ENCODE results near the gene RFX8. TPM values are rescaled to one million over a fixed set of nuclear protein-coding genes. Genes with fewer than 3 reads are reported as not detected.
A peak's percentile ranks its signal among the peaks of the same experiment; 100 is the strongest.
"Not testable (repeated sequence)": the region's sequence is repeated elsewhere in the genome, so short reads cannot be mapped to it uniquely, and the experiment has no call there.

Gene RFX8
- total RNA-seq: not detected

DNA sequence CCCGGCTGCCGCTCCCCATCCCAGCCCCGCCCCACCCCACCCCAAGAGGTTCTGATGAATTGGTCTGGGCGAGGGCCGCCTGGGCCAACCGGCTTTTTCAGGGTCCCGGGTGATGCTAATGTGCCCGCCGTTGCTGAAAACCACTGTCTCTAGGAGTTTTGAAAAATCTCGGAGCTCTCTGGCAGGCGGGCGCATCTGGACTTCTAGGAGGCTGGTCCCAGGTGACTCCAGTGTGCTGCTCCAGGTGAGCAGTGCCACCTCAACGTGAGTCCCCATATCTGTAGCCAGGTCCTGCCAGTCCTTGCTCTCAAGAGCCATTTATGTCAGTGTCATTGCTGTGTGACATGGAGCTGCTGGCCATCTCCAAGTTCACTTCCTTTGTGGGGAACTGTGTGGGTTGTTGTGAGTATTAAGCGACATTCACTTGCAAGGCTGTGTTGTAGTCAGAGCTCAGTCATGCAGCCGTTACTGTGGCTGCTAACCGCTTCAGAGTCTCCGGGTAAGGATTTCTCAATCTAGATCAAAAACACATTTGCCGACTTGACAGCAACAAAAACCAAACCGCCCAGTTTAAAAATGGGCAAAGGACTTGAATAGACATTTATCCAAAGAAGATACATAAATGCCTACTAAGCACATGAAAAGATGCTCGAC lies at the start of gene RFX8:
Gene RFX8, minus strand, starts transcription at position 382 of the 654 bp plus-strand sequence. CDS start 8,264 bp downstream, outside the sequence.
- ATAC-seq: peak; percentile 43

DNA sequence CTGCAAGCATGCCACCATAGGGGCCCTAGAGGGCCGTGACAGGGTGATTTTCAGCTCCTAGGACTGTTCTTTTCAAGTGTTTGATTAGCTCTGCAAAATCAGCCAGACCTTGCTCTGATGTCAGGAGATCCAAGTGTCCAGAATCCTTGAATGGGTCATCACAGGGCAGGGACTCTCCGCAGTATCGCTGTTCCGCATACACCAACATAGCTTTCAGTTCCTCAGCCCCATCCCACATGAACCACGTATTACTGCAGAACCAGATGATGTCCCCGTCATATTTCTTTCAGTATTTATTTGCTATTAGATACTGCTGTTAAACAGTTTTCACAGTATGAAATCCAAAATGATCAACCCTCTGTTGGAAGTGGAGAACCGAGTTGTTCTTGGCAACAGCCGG lies 46.6 kb upstream of the RFX8 start:
- ATAC-seq: no peak

DNA sequence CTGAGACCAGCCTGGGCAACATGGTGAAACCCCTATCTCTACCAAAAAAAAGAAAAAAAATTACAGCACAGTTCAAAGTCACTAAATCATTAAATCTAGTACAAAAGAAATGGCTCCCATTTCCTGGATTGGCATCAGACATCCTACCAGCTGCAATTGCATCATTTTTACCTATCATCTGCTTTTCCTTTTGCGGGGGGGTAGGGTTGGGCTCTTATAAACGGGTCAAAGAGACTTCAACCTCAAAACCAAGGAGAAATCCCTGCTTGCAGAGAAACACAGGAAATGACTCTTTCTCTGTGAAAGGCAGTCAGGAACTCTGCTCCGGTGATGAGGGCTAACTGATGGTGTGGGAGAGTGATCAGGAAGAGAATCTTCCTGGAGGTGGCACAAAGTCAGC lies 45.3 kb upstream of the RFX8 start:
- ATAC-seq: no peak

DNA sequence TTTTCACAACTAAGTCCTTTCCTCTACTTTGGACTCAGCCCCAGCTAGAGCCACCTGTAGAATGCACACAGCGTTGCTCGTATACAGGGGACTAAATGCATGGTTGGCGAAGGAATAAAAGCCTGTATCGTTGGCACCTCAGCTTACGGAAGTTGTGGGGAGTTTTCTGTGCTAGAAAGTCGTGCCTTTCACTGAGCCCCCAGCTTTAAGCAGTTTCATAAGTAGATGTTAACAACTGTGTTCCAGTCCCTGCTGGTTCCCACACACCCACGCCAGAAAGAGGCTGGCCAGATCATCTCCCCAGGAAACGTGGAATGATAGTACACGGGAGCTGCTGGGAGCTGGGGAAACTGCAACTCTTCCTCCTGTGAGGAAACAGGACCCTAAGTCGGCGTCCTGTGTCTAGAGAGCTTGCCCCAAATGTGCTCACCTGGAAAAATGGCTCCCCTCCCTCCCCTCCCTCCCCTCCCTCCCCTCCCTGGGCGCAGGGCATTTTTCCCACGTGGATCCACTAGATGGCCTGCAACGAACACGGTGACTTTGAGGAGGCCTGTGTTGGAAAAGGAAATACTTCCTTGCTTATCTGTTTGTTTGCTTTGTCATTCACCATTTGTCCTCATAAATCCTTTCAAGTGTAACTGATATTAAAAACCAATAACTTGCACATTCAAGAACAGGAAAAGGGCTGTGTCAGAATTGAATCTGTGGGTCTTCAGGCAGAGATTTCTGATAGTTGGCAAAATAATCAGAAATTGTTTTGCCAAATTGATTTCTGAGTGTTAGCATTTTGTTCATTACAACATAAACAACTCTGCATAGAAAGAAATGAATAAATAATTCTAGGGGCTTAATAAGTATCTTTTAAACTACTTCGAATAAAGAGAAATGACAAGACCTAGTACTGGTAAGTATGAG lies 43.9 kb upstream of the RFX8 start:
- ATAC-seq: peak; percentile 42

DNA sequence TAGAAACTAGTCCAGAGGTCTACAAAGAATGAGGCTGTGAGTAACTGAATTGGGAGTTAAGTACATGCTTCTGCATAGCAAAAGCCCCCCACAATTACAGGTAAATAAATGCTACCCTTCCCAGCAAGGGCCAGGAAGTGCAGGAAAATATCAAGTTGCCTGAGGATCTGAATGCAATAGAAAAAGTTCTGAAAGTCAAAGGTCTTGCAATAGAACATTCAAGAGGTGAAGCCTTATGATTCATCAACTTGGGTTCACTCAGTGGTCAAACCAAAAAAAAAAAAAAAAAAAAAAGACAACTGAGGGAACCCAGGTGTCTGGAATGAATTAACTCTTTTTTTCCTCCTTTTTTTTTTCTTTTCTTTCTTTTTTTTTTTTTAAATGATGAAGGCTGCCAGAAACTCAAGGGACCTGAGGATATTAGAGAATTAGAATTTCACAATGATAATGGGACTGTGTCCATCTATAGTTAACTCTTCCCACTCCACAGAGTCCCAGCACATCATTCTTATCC lies 42.9 kb upstream of the RFX8 start:
- peak; percentile 50 for ATAC-seq

DNA sequence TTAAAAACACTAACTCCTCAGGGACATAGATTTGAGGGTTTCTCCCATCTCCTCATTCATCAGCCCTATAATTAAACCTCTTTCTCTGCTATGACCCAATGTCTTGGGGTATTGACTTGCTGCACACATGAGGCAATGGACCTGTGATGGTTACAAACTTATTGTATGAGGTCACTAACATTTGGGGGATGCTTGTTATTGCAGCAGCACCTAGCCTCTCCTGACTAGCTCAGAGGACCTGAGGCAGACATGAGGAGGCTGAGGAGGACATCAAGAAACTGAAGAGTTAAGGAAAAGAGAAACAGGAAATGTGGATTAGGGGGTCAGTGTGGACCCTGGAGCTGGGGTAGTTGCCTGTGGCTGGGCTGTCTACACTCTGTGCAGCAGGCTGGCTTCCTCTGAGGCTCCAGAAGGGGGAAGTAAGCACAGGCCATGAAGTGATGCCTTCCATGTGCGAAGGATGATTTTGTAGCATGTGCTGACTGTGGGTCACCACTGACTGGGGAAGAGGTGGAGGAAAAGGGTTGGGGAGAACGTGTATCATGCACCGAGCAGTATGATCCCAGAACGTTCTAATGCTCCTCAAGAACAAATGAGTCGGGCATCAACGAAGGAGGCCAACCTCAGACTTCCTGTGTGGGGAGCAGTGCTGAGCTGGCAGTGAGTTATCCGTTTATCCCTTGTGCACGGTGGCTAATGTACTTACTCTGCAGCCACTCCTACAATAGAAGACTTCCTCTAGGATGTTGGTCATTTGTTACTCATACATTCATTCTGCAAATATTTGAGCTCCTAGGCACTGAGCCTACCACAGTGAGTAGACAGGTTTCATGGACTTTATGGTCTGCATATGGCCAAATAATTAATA lies 42.1 kb upstream of the RFX8 start:
- ATAC-seq: peak; percentile 96

DNA sequence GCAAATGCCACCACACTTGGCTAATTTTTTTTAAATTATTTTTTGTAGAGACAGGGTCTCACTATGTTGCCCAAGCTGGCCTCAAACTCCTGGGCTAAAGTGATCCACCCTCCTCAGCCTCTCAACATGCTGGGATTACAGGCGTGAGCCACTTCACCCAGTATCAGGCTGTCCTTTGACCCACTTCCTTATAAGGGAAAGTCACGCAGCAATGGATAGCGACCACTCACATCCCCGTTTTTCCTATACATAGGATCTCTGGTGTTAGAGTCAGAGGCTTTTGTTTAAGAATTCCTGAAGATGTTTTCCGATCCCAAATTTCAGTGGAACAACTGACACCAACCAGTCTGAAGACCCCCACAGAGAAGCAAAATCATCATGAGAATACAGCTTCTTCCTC lies 41.4 kb upstream of the RFX8 start:
- ATAC-seq: no peak

DNA sequence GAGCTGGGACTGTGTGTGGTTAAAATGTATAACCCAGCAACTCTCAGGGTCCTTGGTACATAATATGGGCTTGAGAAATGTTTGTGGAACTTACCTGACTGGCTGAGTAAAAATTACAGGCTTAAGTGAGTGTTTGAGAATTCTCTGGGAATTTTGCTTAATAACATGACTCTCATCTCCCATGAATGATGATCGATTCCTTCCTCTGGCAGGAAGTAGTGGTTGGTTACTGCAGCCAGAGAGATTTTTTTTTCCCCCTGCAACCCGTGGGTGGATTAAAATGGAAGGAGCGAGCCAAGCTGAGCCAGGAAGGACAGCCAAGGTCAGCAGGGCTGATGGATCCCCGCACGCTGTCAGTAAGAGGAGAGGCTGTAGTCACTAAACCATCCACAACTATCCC lies 40.6 kb upstream of the RFX8 start:
- no peak for ATAC-seq

DNA sequence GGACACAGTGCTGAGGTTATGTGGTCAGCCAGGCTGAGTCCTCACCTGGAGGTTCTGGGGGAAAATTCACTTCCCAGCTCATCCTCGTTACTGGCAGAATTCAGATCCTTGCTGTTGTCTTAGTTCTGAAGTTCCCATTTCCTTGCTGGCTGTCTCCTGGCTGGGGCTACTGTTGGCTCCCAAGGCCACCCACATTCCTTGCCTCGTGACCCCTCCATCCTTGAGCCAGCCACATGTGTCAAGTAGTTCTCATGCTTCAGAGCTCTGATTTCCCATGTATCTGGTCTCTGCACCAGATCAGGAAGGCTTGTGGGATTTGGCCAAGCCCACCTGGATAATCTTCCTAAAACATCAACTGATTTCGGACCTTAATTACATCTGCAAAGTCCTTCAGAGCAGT lies 38.1 kb upstream of the RFX8 start:
- ATAC-seq: no peak

DNA sequence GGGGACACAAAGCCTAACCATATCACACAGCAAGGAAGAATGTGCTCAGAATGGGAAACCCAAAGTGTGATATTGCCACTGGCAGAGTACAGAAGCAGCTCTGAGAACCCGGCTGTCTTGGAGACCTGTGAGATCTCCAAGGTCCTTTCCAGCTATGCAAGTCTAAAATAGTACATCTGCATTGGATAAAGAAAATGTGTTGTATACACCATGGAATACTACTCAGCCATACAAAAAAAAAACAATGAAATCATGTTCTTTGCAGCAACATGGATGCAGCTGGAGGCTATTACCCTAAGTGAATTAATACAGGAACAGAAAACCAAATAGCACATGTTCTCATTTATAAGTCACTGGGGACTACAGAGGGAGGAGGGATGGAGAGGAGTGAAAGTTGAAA lies 36.5 kb upstream of the RFX8 start:
- ATAC-seq: no peak

DNA sequence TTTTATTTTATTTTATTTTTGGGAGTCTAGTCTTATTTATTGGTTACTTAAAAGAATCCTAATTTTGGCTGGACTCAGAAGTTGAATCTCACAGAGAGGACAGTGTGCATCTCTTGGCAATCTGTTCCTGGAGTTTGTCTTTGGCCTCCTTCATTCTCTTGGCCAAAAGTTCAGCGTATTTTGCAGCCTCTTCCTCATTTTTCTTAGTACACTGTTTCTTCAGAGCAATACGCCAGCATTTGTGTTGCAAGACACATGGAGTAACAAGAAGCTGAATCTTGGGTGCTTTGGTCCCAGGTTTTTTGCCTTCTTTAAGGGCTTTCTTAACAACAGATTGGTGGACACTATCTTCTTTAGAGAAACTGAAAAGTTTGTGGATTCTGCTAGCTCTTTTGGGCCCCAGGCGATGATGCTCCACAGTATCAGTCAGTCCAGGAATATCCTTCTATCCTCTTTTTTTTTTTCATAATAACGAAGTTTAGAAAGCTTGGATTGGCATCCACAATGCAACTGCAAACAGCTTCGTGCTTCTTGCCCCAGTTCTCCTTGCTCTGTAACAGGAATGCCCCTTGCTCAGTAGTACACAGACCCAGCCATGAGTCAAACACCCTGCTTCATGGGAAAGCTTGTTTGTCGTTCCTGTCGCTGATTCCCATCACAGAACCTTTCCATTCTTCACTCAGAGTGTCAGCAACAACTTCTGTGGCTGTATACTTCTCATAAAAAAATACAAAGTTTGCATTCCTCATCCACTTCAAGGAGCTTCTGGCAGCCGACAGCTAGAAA lies 34.8 kb upstream of the RFX8 start:
- ATAC-seq: no peak

DNA sequence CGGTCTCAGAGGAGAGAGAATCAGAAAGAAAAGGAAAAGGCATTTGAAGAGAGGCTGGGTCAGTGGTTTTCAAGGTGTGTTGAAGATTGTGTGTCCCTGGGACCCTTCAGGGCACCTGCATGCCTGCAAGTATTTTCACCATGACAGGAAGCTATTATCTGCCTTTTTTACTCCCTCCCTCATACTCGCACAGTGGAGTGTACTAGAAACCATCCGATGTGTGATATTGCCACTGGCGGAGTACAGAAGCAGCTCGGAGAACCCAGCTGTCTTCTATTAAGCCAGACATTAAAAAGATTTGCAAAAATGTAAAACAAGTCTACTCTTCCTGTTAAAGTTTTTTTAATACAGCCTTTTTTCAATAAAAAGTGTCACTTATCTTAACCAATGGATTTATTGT lies 33.7 kb upstream of the RFX8 start:
- ATAC-seq: no peak

DNA sequence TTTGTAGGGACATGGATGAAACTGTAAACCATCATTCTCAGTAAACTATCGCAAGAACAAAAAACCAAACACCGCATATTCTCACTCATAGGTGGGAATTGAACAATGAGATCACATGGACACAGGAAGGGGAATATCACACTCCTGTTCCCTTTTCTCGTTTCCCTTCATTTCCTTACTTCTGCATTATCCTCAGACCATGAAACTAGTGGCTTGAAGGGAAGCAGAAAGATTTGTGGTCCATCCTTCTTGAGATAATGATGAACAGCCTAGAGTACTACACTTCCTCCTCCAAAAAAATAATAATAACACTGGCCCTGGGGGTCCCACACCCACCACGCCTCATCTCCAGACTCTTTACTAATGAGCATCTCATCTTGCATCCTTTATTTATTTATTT lies 30.4 kb upstream of the RFX8 start:
- not testable (repeated sequence) for ATAC-seq

DNA sequence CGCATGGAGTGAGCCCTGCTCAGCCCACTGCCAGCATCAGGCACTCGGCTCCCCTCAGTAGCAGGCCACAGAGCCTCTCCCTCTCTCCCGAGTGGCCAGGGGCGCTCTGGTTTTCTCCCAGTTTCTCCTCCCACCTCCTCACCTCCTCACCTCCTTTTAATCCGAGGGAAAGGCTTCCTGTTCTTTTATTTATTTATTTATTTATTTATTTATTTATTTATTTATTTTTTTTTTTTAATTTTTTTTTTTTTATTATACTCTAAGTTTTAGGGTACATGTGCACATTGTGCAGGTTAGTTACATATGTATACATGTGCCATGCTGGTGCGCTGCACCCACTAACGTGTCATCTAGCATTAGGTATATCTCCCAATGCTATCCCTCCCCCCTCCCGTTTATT lies 29.8 kb upstream of the RFX8 start:
- ATAC-seq: not testable (repeated sequence)

DNA sequence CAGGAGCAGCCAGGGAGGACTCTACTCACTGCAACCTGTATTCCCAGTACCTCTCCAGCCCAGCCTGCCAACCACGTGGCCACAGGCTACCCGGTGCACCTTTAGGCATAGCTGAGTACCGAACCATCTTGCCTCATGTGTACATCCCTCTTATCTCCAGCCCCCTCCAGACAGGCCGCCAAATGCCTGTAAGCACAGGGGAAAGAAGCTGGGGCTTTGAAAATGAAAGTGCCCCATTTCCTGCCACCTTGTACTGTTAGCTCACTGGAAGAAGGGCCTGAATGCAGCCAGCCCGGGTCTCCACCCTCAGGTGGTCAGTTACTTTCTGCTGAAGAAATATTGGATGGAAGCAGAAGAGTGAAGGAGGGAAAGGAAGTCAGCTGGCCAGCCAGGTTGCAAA lies 27.2 kb upstream of the RFX8 start:
- no peak for ATAC-seq

DNA sequence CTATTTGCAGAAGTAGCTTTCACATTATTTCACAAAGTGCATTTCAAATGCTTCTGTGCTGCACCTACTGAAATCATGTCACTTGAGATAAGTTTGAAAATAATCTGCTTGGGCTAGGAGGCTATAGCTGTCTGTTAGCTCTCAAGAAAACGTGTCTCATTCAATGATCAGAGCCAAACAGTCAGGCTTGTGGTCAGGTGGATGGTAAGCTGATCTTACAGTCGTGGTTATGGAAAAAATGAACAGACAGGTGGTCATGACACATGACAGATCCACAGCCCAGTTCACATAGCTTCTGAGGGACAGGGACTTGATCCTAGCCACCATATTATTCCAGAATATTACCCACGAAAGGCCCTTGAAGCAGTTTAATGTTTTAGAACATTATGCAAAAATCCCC lies 26.5 kb upstream of the RFX8 start:
- no peak for ATAC-seq

DNA sequence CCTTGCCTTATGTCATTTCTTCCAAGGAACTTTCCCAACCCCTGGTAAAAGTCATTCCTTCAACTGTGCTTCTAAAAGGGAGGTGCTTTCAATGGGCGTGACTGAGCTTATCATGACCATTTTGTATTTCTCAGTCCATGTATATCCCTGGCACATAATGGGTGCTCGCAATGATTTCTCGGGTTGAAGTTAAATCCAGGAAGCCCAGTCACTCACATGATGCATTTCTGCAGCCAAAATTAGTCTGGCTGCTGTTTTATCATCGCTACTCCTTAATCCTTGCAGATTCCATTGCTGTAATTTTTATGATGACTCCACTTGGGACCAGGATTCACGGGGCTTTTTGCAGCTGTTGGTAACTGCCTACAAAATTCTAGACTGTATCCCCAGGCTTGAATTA lies 25.9 kb upstream of the RFX8 start:
- no peak for ATAC-seq

DNA sequence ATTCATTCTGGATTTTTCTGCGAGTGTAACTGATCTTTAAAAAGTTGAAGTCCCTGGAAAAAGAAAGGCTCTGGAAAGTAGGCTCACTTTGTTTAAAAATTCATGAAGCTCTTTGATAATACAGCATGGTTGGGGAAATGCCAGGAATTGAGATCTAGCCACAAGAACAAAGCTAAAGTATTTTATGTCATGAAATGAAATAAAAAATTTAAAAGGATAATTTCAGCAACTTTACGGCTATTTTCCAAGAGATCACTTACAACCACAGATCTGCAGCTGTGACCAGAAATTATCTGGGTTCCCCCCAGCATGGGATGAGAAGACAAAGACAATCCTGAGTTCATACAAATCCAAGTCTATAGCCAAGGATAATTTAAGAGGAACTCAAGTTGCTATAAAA lies 25.3 kb upstream of the RFX8 start:
- ATAC-seq: no peak

DNA sequence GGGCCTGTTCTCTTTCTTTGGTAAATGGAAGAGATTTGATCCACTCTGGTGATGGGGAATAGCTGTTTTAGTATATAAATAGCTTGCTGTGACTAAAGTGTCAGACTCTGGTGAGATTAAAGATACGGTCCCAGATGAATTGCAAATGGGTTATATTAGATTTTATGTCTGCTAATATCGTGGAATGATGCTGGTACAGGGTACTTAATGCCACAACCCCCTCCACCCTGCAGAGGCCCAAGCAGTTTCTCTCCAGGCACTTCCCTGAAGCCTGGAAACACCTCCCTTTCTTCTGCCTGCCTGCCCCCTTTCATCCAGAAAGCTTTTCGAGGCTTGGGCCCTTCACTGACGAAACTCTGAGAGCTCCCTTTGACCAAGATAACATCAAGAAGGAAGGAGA lies 21.4 kb upstream of the RFX8 start:
- ATAC-seq: no peak

DNA sequence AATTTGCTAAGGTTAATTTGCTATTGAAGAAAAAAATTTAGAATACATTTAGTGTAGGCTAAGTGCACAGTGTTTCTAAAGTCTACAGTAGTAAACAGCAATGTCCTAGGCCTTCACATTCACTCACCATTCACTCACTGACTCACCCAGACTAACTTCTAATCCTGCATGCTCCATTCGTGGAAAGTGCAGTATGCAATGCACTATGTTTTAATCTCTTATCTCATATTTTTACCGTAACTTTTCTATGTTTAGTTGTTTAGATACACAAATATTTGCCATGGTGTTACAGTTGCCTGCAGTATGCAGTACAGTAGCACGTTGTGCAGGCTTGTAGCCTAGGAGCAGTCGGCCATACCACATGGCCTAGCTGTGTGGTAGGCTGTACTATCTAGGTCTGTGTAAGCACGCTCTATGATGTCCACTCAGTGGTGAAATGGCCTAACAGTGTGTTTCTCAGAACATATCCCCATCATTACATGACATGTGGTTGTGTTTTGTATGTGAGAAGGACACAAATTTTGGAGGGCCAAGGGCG lies 18.1 kb upstream of the RFX8 start:
- ATAC-seq: no peak

DNA sequence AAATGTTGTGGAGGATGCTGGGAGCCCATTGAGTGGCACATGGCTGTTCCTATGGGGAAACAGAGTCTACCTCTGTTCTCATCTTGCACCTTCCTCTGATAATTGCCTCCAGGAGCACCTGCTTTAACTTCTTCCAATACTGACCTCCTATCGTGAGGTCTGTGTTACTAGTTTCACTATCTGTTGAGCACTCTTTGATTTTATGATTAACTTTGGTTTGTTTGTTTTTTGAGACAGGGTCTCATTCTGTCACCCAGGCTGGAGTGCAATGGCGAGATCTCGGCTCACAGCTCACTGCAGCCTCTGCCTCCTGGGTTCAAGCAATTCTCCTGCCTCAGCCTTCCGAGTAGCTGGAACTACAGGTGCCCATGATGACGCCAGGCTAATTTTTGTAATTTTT lies 12.1 kb upstream of the RFX8 start:
- ATAC-seq: no peak

DNA sequence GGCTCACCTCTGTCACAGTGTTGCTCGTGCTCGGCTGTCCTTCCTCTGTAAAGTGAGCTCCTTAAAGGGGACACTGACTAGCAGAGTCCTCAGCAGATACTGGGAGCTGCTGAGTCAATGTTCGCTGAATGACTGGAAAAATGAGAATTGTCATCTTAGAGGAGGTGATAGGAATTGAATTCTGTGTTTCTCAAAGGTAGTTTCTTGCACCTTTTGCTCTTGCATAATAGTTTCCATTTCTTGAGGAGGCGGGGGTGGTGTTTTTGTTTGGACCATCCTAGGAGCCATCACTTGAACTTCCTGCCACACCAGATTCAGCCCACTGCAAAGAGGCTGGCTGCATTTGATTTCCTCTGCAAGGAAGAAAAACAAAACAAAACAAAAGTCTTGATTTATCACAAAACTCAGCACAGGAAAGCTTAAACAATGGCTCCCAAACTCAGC lies 11.4 kb upstream of the RFX8 start:
- no peak for ATAC-seq
